Naive thymus-derived CD8-positive, alpha-beta T cell (primary cell): ENCODE results near the gene MEGF9. TPM values are rescaled to one million over a fixed set of nuclear protein-coding genes. Genes with fewer than 3 reads are reported as not detected.

Experiments
- ATAC-seq, 2 donors: fragments of 150-1000 bp; cut with Tn5 transposase in 1 of 2; sonication (Bioruptor Pico), chemical (Tn5 transposase) in 1 of 2; 1 replicate in 1 of 2; 2 replicates in 1 of 2; pipeline ENCODE4 v1.10.0; 2021; ENCODE audit warnings: mild to moderate bottlenecking in 2 of 2, moderate library complexity in 2 of 2
- POLR2A ChIA-PET: fragments of 350-600 bp; sonication (Branson Sonifier 250); formaldehyde crosslinking; loops from one replicate; lab custom pipeline; 2021; ENCODE audit warnings: antibody characterized with exemption; lab: Charles Lee
- DNase-seq, 10 donors: peaks; one replicate each; pipeline versions ENCODE4 v3.0.0 to v3.0.0-alpha.2; 2020 to 2022
- H3K27ac Mint-ChIP-seq, 10 donors: one replicate each; pipeline ENCODE4 v1.8.0; 2020 to 2022; ENCODE audit warnings: mild to moderate bottlenecking in 10 of 10, mixed read lengths in 10 of 10, moderate library complexity in 4 of 10, inconsistent platforms in 1 of 10
- H3K27me3 Mint-ChIP-seq, 5 donors: one replicate each; pipeline ENCODE4 v1.8.0; 2021 to 2022; ENCODE audit warnings: mixed read lengths in 5 of 5
- H3K36me3 Mint-ChIP-seq, 3 donors: one replicate each; pipeline ENCODE4 v1.8.0; 2020 to 2022; ENCODE audit warnings: mixed read lengths in 3 of 3, mild to moderate bottlenecking in 2 of 3, inconsistent platforms in 1 of 3
- H3K4me1 Mint-ChIP-seq, 4 donors: one replicate each; pipeline ENCODE4 v1.8.0; 2021 to 2022; ENCODE audit warnings: mixed read lengths in 4 of 4
- H3K4me3 Mint-ChIP-seq, 10 donors: one replicate each; pipeline ENCODE4 v1.8.0; 2020 to 2022; ENCODE audit warnings: mild to moderate bottlenecking in 10 of 10, mixed read lengths in 10 of 10, moderate library complexity in 6 of 10, inconsistent platforms in 1 of 10
- H3K9me3 Mint-ChIP-seq, 9 donors: one replicate each; pipeline ENCODE4 v1.8.0; 2020 to 2022; ENCODE audit warnings: mixed read lengths in 9 of 9, mild to moderate bottlenecking in 3 of 9, inconsistent platforms in 1 of 9, moderate library complexity in 1 of 9
- polyA plus RNA-seq, 3 donors: library from polyadenylated mRNA; unstranded; fragments of 300-500 nt; fragmentation: Illumina TruSeq; gene quantifications; one replicate each; pipeline ENCODE4 v1.2.3, GENCODE V29; 2021
- total RNA-seq, 8 experiments: library from RNA in 2 of 8; stranded (reverse) in 2 of 8; gene quantifications; one replicate each; pipeline ENCODE4 v1.2.3 and lab custom pipeline; 2021 to 2026

MEGF9 gene
- total and polyA plus RNA-seq, 5 experiments from 2014 or later, result 3.0 to 11.1 (median 4.9) TPM

- H3K9me3 Mint-ChIP-seq, result no peaks in the 10 kb centered on the region
- peaks cover 2 to 7% (median 4%) of the 10 kb centered on the region in 4 donors for H3K4me1 Mint-ChIP-seq
- DNase-seq (peak in 2 of 10 donors; percentile 24 to 29), ATAC-seq (peak; percentile 53 to 56)
- no peaks in the 10 kb centered on the region for H3K27me3 Mint-ChIP-seq
- H3K4me3 Mint-ChIP-seq, result no peak overlapping the region
- H3K36me3 Mint-ChIP-seq, result peaks cover 0 to 2% (median 0%) of the 10 kb centered on the region in 3 donors
- POLR2A ChIA-PET, result no interaction called here
- no peak overlapping the region for H3K27ac Mint-ChIP-seq
Observed at GRCh38 chr9:120742951-120743416, 28.7 kb upstream of the MEGF9 start.

GRCh38 chr9:120741701-120742100 is 27.4 kb upstream of the MEGF9 start:
- POLR2A ChIA-PET, result no interaction called here
- Mint-ChIP-seq H3K36me3 (peaks cover 0 to 2% (median 0%) of the 10 kb centered on the region in 3 donors), H3K9me3 (no peaks in the 10 kb centered on the region), H3K4me3 (no peak overlapping the region), H3K4me1 (peaks cover 0 to 2% (median 0%) of the 10 kb centered on the region in 4 donors), H3K27me3 (no peaks in the 10 kb centered on the region), H3K27ac (no peak overlapping the region)
- no peak for ATAC-seq
- no peak for DNase-seq

DNA sequence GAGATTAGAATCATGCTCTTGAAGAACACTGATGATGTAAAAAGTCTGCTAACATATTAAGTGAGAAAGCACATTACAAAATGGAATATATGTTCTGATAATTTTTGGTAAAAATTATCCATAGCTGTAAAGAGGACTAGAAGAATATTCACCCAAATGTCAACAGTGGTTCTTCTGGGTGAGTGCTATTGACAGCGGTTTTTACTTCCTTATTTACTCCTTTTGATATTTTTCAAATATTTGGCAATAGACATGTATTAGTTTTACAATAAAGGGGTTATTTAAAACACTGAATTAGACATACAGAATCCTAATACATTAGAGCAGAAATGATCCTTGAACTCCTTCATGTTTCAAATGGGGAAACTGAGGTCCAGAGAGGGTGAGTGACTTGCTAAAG is 26.9 kb upstream of the MEGF9 start:
- DNase-seq (no peak), ATAC-seq (no peak)
- Mint-ChIP-seq H3K27ac (no peak overlapping the region), H3K4me1 (peaks cover 0 to 2% (median 0%) of the 10 kb centered on the region in 4 donors), H3K27me3 (no peaks in the 10 kb centered on the region), H3K36me3 (peaks cover 0 to 2% (median 0%) of the 10 kb centered on the region in 3 donors), H3K9me3 (no peaks in the 10 kb centered on the region), H3K4me3 (no peak overlapping the region)
- POLR2A ChIA-PET, result no interaction called here

GRCh38 chr9:120740132-120740531 is 25.9 kb upstream of the MEGF9 start:
- Mint-ChIP-seq H3K4me3 (no peak overlapping the region), H3K27me3 (no peaks in the 10 kb centered on the region), H3K27ac (no peak overlapping the region), H3K36me3 (no peaks in the 10 kb centered on the region), H3K9me3 (no peaks in the 10 kb centered on the region), H3K4me1 (peaks cover 0 to 9% (median 2%) of the 10 kb centered on the region in 4 donors)
- DNase-seq (no peak), ATAC-seq (no peak)
- POLR2A ChIA-PET, result no interaction called here

- peaks cover 2 to 15% (median 6%) of the 10 kb centered on the region in 4 donors for H3K4me1 Mint-ChIP-seq
- H3K9me3 Mint-ChIP-seq, result no peaks in the 10 kb centered on the region
- ATAC-seq (no peak), DNase-seq (no peak)
- H3K36me3 Mint-ChIP-seq, result no peaks in the 10 kb centered on the region
- no peak overlapping the region for H3K4me3 Mint-ChIP-seq
- H3K27me3 Mint-ChIP-seq, result no peaks in the 10 kb centered on the region
- no peak overlapping the region for H3K27ac Mint-ChIP-seq
- POLR2A ChIA-PET, result no interaction called here
Observed at GRCh38 chr9:120737416-120738165, 23.3 kb upstream of the MEGF9 start.

DNA sequence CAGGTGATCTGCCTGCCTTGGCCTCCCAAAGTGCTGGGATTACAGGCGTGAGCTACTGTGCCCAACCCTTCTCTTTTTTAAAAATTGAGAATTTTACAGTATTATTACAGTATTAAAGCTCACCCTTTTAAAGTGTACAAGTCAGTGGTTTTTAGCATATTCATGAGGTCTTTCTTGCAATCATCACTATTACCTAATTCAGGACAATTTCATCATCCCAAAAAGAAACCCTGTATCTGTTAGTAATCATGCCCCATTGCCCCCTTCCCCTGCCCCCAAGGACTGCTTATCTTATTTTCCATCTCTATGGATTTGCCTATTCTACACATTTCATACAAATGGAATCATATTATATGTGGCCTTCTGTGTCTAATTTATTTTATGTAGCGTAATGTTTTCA is 22.6 kb upstream of the MEGF9 start:
- no peak overlapping the region for H3K4me3 Mint-ChIP-seq
- peaks cover 2 to 15% (median 6%) of the 10 kb centered on the region in 4 donors for H3K4me1 Mint-ChIP-seq
- no peak for ATAC-seq
- no peaks in the 10 kb centered on the region for H3K27me3 Mint-ChIP-seq
- no peaks in the 10 kb centered on the region for H3K9me3 Mint-ChIP-seq
- POLR2A ChIA-PET, result no interaction called here
- no peaks in the 10 kb centered on the region for H3K36me3 Mint-ChIP-seq
- DNase-seq, result no peak
- no peak overlapping the region for H3K27ac Mint-ChIP-seq

DNA sequence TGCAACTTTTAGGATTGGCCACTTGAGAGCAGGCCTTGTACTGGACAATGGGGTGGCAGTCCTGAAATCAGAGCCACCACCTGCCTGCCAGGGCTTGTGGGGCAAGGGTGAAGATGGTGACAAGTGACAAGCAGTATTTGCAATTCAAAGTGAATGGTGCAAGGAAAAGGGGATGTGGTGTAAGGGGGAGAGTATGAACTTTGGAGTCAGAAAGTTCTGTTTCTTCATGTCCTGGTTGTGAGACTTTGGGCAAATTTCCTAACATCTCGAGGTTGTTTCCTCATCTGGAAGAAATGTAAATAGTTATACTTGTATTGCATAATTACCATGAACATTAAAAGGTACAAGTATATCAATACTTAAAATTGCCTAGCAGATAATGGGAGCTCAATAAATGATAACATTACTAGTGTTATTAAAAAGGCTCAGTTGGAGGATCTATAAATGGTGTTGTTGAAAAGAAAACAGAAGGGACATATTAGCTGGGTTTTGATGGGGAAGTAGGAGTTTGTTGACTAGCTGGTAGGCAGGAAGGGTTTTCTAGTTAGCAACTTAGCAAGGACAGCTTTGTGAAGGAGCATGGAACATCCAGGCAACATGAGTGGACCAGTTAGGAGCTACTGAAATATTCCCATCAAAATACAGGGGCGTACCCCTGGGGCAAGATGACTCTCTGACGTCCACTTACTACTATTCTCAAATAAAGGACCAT is 21.3 kb upstream of the MEGF9 start:
- H3K36me3 Mint-ChIP-seq, result no peaks in the 10 kb centered on the region
- no peak for DNase-seq
- H3K4me1 Mint-ChIP-seq, result peaks cover 3 to 14% (median 6%) of the 10 kb centered on the region in 4 donors
- POLR2A ChIA-PET, result no interaction called here
- H3K4me3 Mint-ChIP-seq, result no peak overlapping the region
- ATAC-seq, result no peak
- peak overlapping the region in 3 of 10 donors; percentile 2 to 79 (median 11) for H3K27ac Mint-ChIP-seq
- H3K9me3 Mint-ChIP-seq, result no peaks in the 10 kb centered on the region
- H3K27me3 Mint-ChIP-seq, result no peaks in the 10 kb centered on the region

GRCh38 chr9:120734607-120735410 is 20.5 kb upstream of the MEGF9 start:
- Mint-ChIP-seq H3K4me3 (no peak overlapping the region), H3K27me3 (no peaks in the 10 kb centered on the region), H3K36me3 (no peaks in the 10 kb centered on the region), H3K4me1 (peaks cover 3 to 14% (median 6%) of the 10 kb centered on the region in 4 donors), H3K27ac (peak overlapping the region in 6 of 10 donors; percentile 2 to 79 (median 32)), H3K9me3 (no peaks in the 10 kb centered on the region)
- POLR2A ChIA-PET, result no interaction called here
- ATAC-seq, result no peak
- DNase-seq, result no peak

GRCh38 chr9:120733190-120733589 is 18.9 kb upstream of the MEGF9 start:
- H3K36me3 Mint-ChIP-seq, result no peaks in the 10 kb centered on the region
- POLR2A ChIA-PET, result no interaction called here
- H3K27me3 Mint-ChIP-seq, result no peaks in the 10 kb centered on the region
- H3K27ac Mint-ChIP-seq, result no peak overlapping the region
- no peak overlapping the region for H3K4me3 Mint-ChIP-seq
- H3K4me1 Mint-ChIP-seq, result peaks cover 3 to 14% (median 6%) of the 10 kb centered on the region in 4 donors
- DNase-seq (no peak), ATAC-seq (no peak)
- no peaks in the 10 kb centered on the region for H3K9me3 Mint-ChIP-seq

DNA sequence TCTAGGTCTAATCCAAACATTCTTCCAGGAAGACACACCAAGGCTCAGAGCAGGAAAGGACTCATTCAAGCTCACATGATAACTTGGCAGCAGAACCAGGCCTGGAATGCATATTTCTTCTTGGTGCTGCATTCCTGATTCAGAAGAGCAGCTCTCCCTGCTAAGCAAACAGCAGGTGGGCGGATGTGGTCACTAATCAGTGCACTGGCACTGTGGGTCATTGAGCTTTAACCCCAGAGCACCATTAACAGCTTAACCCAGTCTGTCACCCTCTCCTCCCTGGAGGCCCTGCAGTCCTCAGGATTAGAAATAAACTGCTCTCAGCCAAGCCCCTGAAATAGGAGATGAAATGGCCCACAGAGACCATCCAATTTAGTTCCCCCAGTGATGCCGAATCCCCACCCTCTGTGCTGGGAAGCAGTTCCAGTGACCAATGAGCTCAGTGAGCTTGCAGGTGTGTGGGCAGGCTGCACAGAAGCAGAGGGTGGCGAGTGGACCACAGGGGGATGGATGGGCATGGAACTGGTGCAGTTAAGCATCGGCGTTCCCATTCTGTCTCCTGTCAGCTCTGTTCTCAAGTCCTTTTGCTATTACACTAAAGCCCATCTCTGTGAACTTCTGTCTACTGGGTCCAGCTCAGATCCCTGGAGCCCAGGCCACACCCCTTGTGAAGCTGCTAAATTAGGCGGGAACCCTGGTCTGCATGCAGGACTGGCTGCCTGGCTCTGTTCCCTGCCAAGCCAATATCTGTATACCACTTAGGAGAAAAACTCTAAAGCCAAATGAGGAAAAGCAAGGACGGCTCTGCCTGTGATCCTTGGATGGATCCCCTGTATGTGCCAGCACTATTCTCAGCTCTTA is 16.6 kb upstream of the MEGF9 start:
- H3K4me1 Mint-ChIP-seq, result peaks cover 5 to 14% (median 6%) of the 10 kb centered on the region in 4 donors
- DNase-seq, result no peak
- no peak for ATAC-seq
- no peaks in the 10 kb centered on the region for H3K27me3 Mint-ChIP-seq
- no peak overlapping the region for H3K27ac Mint-ChIP-seq
- no peak overlapping the region for H3K4me3 Mint-ChIP-seq
- no peaks in the 10 kb centered on the region for H3K9me3 Mint-ChIP-seq
- POLR2A ChIA-PET, result no interaction called here
- no peaks in the 10 kb centered on the region for H3K36me3 Mint-ChIP-seq

DNA sequence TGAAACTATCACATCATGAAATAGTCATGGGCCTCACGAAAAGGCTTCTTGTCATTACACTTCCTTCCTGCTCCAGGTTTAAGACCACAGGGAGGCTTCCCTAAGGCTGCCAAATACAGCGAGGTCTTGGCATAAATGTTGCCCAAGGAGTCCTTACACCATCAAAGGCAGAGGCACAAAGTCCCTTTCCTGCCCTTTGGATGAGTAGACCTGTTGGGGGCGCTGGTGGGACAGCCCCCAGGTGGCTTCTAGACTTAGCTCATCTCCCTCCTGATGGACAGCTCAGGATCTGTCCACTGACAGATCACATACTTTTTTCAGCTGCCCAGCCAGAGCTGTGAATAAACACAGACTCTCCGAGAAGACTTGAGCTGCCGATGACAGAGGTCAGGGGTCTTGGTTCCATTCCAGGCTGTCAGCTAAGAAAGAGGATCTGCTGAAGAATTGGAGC is 15.5 kb upstream of the MEGF9 start:
- POLR2A ChIA-PET, result no interaction called here
- H3K9me3 Mint-ChIP-seq, result no peaks in the 10 kb centered on the region
- no peaks in the 10 kb centered on the region for H3K36me3 Mint-ChIP-seq
- no peak for DNase-seq
- ATAC-seq, result no peak
- H3K27me3 Mint-ChIP-seq, result no peaks in the 10 kb centered on the region
- H3K27ac Mint-ChIP-seq, result no peak overlapping the region
- H3K4me1 Mint-ChIP-seq, result peaks cover 0 to 5% (median 4%) of the 10 kb centered on the region in 4 donors
- H3K4me3 Mint-ChIP-seq, result no peak overlapping the region

DNA sequence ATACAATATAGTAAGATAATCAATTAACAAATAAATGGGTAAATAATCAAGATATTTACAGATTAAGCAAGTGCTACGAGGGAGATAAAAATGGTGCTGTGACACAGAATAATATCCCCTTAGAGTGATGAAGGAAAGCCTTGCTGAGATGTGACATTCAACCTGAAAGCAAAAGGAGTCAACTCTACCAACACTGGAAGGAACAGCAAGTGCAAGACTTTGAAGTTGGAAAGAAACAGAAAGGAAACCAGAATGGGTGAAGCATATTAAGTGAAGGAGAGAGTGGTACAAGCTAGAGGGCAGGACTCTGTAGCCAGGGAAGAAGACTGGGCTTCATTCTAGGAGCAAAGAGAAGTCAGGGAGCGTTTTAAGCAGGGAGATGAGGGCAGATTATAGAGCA is 12.2 kb upstream of the MEGF9 start:
- POLR2A ChIA-PET, result no interaction called here
- Mint-ChIP-seq H3K9me3 (no peaks in the 10 kb centered on the region), H3K4me1 (peaks cover 0 to 4% (median 0%) of the 10 kb centered on the region in 4 donors), H3K36me3 (no peaks in the 10 kb centered on the region), H3K27me3 (no peaks in the 10 kb centered on the region), H3K27ac (no peak overlapping the region), H3K4me3 (no peak overlapping the region)
- no peak for DNase-seq
- no peak for ATAC-seq
